HG03520 (cell line): ENCODE data around the gene ITGB1BP1.

ENCODE experiments used
- ATAC-seq: cut with Tn5 transposase; IDR thresholded peaks from one replicate; pipeline ENCODE4 v1.9.1; 2021; ENCODE audit warnings: mild to moderate bottlenecking, moderate library complexity; ENCODE audit not compliant: unreplicated experiment

ITGB1BP1 gene

GRCh38 chr2:9380702-9381628 lies 42.4 kb downstream of the ITGB1BP1 start:
- ATAC-seq, result no peak

GRCh38 chr2:9379391-9379755 lies 44.0 kb downstream of the ITGB1BP1 start:
- ATAC-seq, result no peak

GRCh38 chr2:9378433-9379390 lies 44.6 kb downstream of the ITGB1BP1 start:
- ATAC-seq, result no peak

- ATAC-seq, result no peak
Measured at GRCh38 chr2:9377461-9378097, 45.7 kb downstream of the ITGB1BP1 start.

GRCh38 chr2:9375857-9376428 lies 47.4 kb downstream of the ITGB1BP1 start:
- ATAC-seq, result no peak

GRCh38 chr2:9374071-9374730 lies 49.1 kb downstream of the ITGB1BP1 start:
- ATAC-seq, result no peak

- no peak for ATAC-seq
Measured at GRCh38 chr2:9373476-9373875, 49.9 kb downstream of the ITGB1BP1 start.

- ATAC-seq, result no peak
Measured at GRCh38 chr2:9373047-9373446, 50.3 kb downstream of the ITGB1BP1 start.

- ATAC-seq, result no peak
Measured at GRCh38 chr2:9370746-9371145, 52.6 kb downstream of the ITGB1BP1 start.

- no peak for ATAC-seq
Measured at GRCh38 chr2:9366026-9366425, 57.3 kb downstream of the ITGB1BP1 start.

GRCh38 chr2:9365498-9366019 lies 57.8 kb downstream of the ITGB1BP1 start:
- no peak for ATAC-seq

GRCh38 chr2:9364791-9365497 lies 58.4 kb downstream of the ITGB1BP1 start:
- no peak for ATAC-seq

GRCh38 chr2:9364373-9364772 lies 59.0 kb downstream of the ITGB1BP1 start:
- ATAC-seq, result no peak

GRCh38 chr2:9360701-9361100 lies 62.6 kb downstream of the ITGB1BP1 start:
- no peak for ATAC-seq

GRCh38 chr2:9360110-9360509 lies 63.2 kb downstream of the ITGB1BP1 start:
- no peak for ATAC-seq

- no peak for ATAC-seq
Measured at GRCh38 chr2:9359463-9359862, 63.9 kb downstream of the ITGB1BP1 start.

- ATAC-seq, result no peak
Measured at GRCh38 chr2:9358846-9359245, 64.5 kb downstream of the ITGB1BP1 start.

GRCh38 chr2:9356261-9356660 lies 67.1 kb downstream of the ITGB1BP1 start:
- ATAC-seq, result no peak

- ATAC-seq, result no peak
Measured at GRCh38 chr2:9355716-9356115, 67.6 kb downstream of the ITGB1BP1 start.
